Measurements from ENCODE around the gene CTNNA3. TPM values are rescaled to one million over a fixed set of nuclear protein-coding genes. Genes with fewer than 3 reads are reported as not detected.

Gene CTNNA3
- total RNA-seq, 4 donors from 2014 or later = 1.2 to 7.1 (median 1.3) TPM

DNA sequence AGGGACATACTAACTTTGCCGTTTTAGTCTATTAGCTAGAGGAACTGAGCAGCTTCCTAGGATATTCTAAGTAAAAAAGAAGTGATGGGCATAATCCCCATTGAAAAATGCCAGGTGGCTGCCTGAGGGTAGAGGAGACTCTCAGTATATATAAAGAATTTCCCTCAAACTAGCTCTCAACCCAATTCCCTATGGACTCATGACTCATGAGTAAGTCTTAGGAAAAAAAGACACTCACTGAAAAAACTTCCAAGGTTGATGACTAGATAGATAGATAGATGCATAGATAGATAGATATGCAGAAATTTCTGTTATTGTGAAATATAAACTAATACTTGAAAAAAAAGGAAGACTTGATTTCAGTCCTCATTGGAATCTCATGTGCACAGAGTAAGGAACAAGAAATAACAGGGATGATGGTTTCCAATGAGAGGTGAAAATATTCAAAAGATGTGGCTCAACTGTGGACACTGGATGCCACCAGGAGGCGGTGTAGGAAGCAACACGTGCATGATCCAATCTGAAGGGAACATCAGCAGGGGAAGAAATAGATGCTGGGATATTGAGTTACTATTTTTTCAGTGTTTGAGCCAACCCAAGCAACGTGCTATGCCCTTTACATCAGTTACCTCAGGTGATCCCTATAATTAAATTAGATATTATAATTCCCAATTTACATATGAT, 1481.1 kb downstream of the CTNNA3 start:
- DNase-seq (ENCODE audit: low spot score) = no peak
- TF ChIP-seq, protein P1, sequence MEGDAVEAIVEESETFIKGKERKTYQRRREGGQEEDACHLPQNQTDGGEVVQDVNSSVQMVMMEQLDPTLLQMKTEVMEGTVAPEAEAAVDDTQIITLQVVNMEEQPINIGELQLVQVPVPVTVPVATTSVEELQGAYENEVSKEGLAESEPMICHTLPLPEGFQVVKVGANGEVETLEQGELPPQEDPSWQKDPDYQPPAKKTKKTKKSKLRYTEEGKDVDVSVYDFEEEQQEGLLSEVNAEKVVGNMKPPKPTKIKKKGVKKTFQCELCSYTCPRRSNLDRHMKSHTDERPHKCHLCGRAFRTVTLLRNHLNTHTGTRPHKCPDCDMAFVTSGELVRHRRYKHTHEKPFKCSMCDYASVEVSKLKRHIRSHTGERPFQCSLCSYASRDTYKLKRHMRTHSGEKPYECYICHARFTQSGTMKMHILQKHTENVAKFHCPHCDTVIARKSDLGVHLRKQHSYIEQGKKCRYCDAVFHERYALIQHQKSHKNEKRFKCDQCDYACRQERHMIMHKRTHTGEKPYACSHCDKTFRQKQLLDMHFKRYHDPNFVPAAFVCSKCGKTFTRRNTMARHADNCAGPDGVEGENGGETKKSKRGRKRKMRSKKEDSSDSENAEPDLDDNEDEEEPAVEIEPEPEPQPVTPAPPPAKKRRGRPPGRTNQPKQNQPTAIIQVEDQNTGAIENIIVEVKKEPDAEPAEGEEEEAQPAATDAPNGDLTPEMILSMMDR (IDR thresholded peaks at IDR 0.05) = no peak
- ATAC-seq (ENCODE audit: low FRiP score) = no peak

DNA sequence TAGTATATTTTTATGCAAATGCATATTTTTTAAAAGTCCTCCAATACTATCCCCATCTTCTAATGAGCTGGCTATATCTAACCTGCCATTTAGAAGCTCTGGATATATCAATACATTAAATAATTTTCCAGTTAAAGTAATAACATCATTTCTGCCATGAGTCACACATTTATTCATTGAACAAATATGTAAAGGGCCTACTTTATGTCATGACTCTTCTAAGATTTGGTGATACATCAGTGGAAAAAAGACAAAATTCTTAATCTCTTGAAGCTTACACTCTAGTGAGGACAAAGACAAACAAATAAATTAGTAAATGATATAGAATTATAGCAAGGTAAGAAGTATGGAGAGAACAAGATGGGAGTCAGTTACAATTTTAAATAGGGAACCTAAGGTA, 1487.0 kb downstream of the CTNNA3 start:
- ATAC-seq (ENCODE audit: low FRiP score) (no peak), DNase-seq (ENCODE audit: low spot score) (no peak)
- TF ChIP-seq, protein P1 (IDR thresholded peaks at IDR 0.05) = no peak

DNA sequence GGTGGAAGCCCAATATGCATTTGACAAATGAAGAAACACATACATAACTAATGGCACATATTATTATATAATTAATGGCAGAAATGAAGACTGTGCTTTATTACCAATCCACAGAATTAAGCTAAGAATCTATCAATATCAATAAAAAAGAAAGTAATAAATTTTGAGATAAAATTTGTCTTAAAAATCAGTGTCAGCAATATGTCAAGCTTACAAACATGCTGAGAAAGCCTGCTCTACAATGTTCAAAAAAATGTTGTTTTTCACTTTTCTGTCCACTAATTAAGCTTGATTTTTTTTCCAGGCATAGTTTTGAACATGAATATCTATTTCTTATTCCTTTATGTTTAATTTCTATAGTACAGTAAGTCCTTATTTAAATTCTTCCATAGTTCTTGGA, 1491.2 kb downstream of the CTNNA3 start:
- DNase-seq (ENCODE audit: low spot score) = no peak
- no peak for ATAC-seq (ENCODE audit: low FRiP score)
- TF ChIP-seq, protein P1 (IDR thresholded peaks at IDR 0.05) = no peak

DNA sequence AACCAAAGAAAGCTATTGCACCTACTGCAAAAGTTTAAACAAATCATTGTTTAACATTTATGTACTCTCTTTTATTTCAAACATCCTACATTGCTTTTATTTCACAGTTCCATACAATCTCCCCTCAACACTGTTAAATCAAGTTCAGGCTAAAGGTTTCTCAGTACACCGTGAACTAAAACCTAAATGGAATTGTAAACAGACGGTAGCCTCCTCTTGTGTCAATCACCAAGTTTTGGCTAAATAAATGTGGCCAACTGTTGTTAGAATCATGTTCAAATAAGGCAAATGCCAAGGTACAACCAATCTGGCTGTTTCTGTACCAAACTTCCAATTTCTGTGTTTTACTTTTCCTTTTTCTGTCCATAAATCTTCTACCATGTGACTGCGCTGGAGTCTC, 1493.9 kb downstream of the CTNNA3 start:
- TF ChIP-seq, protein P1 (IDR thresholded peaks at IDR 0.05) = no peak
- DNase-seq (ENCODE audit: low spot score) (no peak), ATAC-seq (ENCODE audit: low FRiP score) (no peak)

DNA sequence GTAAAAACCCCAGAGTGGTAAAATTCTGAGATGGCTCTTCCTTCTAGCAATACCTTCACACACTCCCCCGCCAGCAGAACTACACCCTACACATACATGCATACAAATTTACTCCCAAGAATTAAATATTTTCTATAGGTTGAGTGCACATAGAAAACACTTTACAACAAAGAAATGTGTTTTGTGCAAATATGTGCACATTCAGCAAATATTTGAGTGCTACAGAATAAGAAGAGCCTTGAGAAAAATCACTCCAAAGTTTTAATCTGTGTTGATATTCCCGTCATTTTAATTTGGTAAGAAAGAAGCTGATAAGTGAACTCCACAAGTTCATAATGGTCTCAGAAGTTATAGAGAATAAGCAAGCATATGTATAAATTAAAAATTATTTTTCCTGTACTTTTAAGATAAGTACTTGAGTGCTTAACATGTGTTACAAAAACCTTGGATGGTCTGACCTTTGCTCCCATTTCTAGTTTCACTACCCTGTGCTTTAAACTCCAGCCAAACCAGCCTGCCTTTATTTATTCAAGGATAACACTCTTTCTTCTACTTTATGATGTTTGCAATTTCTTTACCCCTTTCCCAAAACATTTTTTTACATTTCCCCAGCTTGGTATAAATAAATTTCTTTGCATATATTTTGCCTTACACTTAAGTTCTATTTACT, 1503.7 kb downstream of the CTNNA3 start:
- TF ChIP-seq, protein P1 (IDR thresholded peaks at IDR 0.05) = no peak
- DNase-seq (ENCODE audit: low spot score) (no peak), ATAC-seq (ENCODE audit: low FRiP score) (no peak)

DNA sequence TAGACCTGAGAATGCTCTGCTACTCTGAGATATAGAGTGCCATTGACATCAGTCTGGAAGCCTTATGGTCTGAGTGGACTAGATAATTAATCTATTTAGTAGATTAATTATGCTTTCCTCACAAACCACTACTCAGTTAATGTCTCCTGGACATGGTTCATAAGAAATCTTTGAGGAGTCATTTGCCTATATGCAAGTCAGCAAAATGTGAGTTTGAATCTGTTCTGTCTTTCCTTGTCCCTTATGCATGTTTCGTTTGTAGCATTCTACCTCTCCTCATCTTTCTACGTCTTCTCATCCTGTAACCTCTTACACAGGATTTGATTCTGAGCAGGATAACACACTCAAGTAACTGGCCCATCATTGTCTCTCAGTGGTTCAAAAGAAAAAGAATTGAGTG, 1505.6 kb downstream of the CTNNA3 start:
- TF ChIP-seq, protein P1 (IDR thresholded peaks at IDR 0.05) = no peak
- ATAC-seq (ENCODE audit: low FRiP score) = no peak
- DNase-seq (ENCODE audit: low spot score) = no peak

DNA sequence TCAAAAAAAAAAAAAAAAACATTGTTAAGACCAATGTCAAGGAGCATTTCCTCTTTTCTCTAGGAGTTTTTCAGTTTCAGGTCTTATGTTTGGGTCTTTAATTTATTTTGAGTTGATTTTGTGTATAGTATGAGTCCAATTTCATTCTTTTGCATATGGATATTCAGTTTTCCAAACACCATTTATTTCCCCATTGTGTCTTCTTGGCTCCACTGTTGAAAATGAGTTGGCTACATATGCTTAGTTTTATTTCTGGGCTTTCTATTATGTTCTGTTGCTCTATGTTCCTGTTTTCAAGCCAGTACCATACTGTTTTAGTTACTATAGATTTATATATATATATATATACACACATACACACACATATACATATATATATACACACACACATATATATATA, 1506.7 kb downstream of the CTNNA3 start:
- TF ChIP-seq, protein P1 (IDR thresholded peaks at IDR 0.05) = no peak
- ATAC-seq (ENCODE audit: low FRiP score) = no peak
- no peak for DNase-seq (ENCODE audit: low spot score)

All from omental fat pad (tissue), 4 donors.